PC-9 (cell line): Measurements from ENCODE around the gene ARL2BP.

Experiments used
- CTCF ChIP-seq: fragments of 200-600 bp; sonication (generic); conservative IDR thresholded peaks from 2 replicates; pipeline ENCODE4 v1.6.1; 2017; ENCODE audit warnings: mixed run types, antibody characterized with exemption, mild to moderate bottlenecking, moderate library complexity
- EZH2 ChIP-seq: fragments of 200-600 bp; sonication (generic); IDR thresholded peaks from 2 replicates; pipeline ENCODE4 v1.8.0; 2017; ENCODE audit warnings: antibody characterized with exemption, low read depth

- no peak for TF ChIP-seq CTCF
- TF ChIP-seq EZH2, result no peak
Observed at GRCh38 chr16:57203451-57203850, 41.6 kb upstream of the ARL2BP start.
